Neural progenitor cell (in vitro differentiated cells): ENCODE data around the gene C12orf57.

Experiments used
- EZH2 ChIP-seq: fragments of 200-600 bp; sonication (generic); IDR thresholded peaks from 2 replicates; pipeline ENCODE4 v1.6.1; 2017; ENCODE audit warnings: antibody characterized with exemption, mild to moderate bottlenecking, moderate library complexity
- EZH2phosphoT487 ChIP-seq: fragments of 200-600 bp; sonication (generic); IDR thresholded peaks from 2 replicates; pipeline ENCODE4 v1.6.1; 2017; ENCODE audit warnings: antibody characterized with exemption
- TF ChIP-seq, protein P1 (sequence below): fragments of 200-600 bp; sonication (generic); IDR thresholded peaks from 2 replicates; pipeline ENCODE4 v1.5.1; 2017; ENCODE audit warnings: antibody characterized with exemption, mild to moderate bottlenecking

DNA sequence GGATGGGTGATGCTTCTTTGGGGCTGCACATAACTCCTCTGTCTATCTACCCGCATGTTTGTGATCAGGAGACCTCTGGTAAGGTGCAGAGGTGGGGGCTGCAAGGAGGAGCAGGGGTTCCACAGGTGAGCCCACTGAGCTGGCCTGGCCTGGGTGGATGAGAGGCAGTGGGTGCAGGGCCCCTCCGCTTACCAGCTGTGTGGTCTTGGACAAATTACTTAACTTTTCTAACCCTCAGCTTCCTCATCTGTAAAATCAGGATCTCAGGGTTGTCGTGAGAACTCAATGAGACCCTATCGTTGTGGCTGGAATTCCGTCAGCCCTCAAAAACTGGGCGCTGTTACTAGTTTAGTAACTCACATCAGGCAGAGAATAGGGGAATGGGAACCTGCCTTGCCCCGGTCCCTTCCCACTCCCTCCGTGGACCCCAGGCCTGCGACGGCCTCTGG is 14.8 kb downstream of the C12orf57 start:
- TF ChIP-seq EZH2phosphoT487 = no peak
- no peak for TF ChIP-seq EZH2
- TF ChIP-seq, protein P1, sequence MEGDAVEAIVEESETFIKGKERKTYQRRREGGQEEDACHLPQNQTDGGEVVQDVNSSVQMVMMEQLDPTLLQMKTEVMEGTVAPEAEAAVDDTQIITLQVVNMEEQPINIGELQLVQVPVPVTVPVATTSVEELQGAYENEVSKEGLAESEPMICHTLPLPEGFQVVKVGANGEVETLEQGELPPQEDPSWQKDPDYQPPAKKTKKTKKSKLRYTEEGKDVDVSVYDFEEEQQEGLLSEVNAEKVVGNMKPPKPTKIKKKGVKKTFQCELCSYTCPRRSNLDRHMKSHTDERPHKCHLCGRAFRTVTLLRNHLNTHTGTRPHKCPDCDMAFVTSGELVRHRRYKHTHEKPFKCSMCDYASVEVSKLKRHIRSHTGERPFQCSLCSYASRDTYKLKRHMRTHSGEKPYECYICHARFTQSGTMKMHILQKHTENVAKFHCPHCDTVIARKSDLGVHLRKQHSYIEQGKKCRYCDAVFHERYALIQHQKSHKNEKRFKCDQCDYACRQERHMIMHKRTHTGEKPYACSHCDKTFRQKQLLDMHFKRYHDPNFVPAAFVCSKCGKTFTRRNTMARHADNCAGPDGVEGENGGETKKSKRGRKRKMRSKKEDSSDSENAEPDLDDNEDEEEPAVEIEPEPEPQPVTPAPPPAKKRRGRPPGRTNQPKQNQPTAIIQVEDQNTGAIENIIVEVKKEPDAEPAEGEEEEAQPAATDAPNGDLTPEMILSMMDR = no peak
